ENCODE measurements around the gene PAK1.
"Not testable (repeated sequence)": the region's sequence is repeated elsewhere in the genome, so short reads cannot be mapped to it uniquely, and the experiment has no call there.

PAK1 gene

GRCh38 chr11:77502346-77502905, 28.5 kb upstream of the PAK1 start:
- H3K36me3 ChIP-seq (ENCODE audit: insufficient read depth, low read length), result no peaks in the 10 kb centered on the region
- no peaks in the 10 kb centered on the region; the same call in 1 of the 2 replicates for H3K4me1 ChIP-seq (ENCODE audit: insufficient read depth, low read length)
- no peak overlapping the region for H3K9ac ChIP-seq (ENCODE audit: low read depth, low read length)
- H3K9me3 ChIP-seq (ENCODE audit: control insufficient read depth, insufficient read depth, low read length), result no peaks in the 10 kb centered on the region

- Histone ChIP-seq H3K9ac (ENCODE audit: low read depth, low read length) (no peak overlapping the region), H3K9me3 (ENCODE audit: control insufficient read depth, insufficient read depth, low read length) (no peaks in the 10 kb centered on the region), H3K4me1 (ENCODE audit: insufficient read depth, low read length) (no peaks in the 10 kb centered on the region; the same call in 1 of the 2 replicates), H3K36me3 (ENCODE audit: insufficient read depth, low read length) (no peaks in the 10 kb centered on the region)
Observed at GRCh38 chr11:77501758-77502157, 27.9 kb upstream of the PAK1 start.

GRCh38 chr11:77497368-77497767, 23.5 kb upstream of the PAK1 start:
- no peaks in the 10 kb centered on the region for H3K36me3 ChIP-seq (ENCODE audit: insufficient read depth, low read length)
- no peak overlapping the region for H3K9ac ChIP-seq (ENCODE audit: low read depth, low read length)
- H3K9me3 ChIP-seq (ENCODE audit: control insufficient read depth, insufficient read depth, low read length), result no peaks in the 10 kb centered on the region
- H3K4me1 ChIP-seq (ENCODE audit: insufficient read depth, low read length), result no peaks in the 10 kb centered on the region; the same call in 1 of the 2 replicates

GRCh38 chr11:77495526-77495925, 21.6 kb upstream of the PAK1 start:
- Histone ChIP-seq H3K36me3 (ENCODE audit: insufficient read depth, low read length) (no peaks in the 10 kb centered on the region), H3K9me3 (ENCODE audit: control insufficient read depth, insufficient read depth, low read length) (no peaks in the 10 kb centered on the region), H3K9ac (ENCODE audit: low read depth, low read length) (no peak overlapping the region), H3K4me1 (ENCODE audit: insufficient read depth, low read length) (no peaks in the 10 kb centered on the region)

GRCh38 chr11:77490035-77490434, 16.1 kb upstream of the PAK1 start:
- not testable (repeated sequence) for H3K9me3 ChIP-seq (ENCODE audit: control insufficient read depth, insufficient read depth, low read length)

GRCh38 chr11:77487790-77488189, 13.9 kb upstream of the PAK1 start:
- peaks cover 4% of the 10 kb centered on the region; the same call in 1 of the 2 replicates for H3K9me3 ChIP-seq (ENCODE audit: control insufficient read depth, insufficient read depth, low read length)
- no peak overlapping the region for H3K9ac ChIP-seq (ENCODE audit: low read depth, low read length)
- H3K36me3 ChIP-seq (ENCODE audit: insufficient read depth, low read length), result no peaks in the 10 kb centered on the region
- no peaks in the 10 kb centered on the region for H3K4me1 ChIP-seq (ENCODE audit: insufficient read depth, low read length)

More at GRCh38 chr11:77490035-77490434, 16.1 kb upstream of the PAK1 start:
- H3K36me3 ChIP-seq (ENCODE audit: insufficient read depth, low read length); H3K4me1 ChIP-seq (ENCODE audit: insufficient read depth, low read length); H3K9ac ChIP-seq (ENCODE audit: low read depth, low read length): not testable (repeated sequence)

GRCh38 chr11:77479746-77480352, 6.0 kb upstream of the PAK1 start:
- H3K36me3 ChIP-seq (ENCODE audit: insufficient read depth, low read length), result no peaks in the 10 kb centered on the region
- H3K9me3 ChIP-seq (ENCODE audit: control insufficient read depth, insufficient read depth, low read length), result no peaks in the 10 kb centered on the region
- no peak overlapping the region for H3K9ac ChIP-seq (ENCODE audit: low read depth, low read length)
- H3K4me1 ChIP-seq (ENCODE audit: insufficient read depth, low read length), result peaks cover 17% of the 10 kb centered on the region

GRCh38 chr11:77475206-77475605, 1.3 kb upstream of the PAK1 start:
- Histone ChIP-seq H3K36me3 (ENCODE audit: insufficient read depth, low read length) (no peaks in the 10 kb centered on the region), H3K9ac (ENCODE audit: low read depth, low read length) (no peak overlapping the region), H3K9me3 (ENCODE audit: control insufficient read depth, insufficient read depth, low read length) (no peaks in the 10 kb centered on the region), H3K4me1 (ENCODE audit: insufficient read depth, low read length) (peaks cover 24% of the 10 kb centered on the region)

GRCh38 chr11:77474684-77475060, 778 bp upstream of the PAK1 start:
- no peaks in the 10 kb centered on the region for H3K9me3 ChIP-seq (ENCODE audit: control insufficient read depth, insufficient read depth, low read length)
- no peaks in the 10 kb centered on the region for H3K36me3 ChIP-seq (ENCODE audit: insufficient read depth, low read length)
- peaks cover 24% of the 10 kb centered on the region for H3K4me1 ChIP-seq (ENCODE audit: insufficient read depth, low read length)
- H3K9ac ChIP-seq (ENCODE audit: low read depth, low read length), result peak overlapping the region; percentile 60

- no peaks in the 10 kb centered on the region for H3K36me3 ChIP-seq (ENCODE audit: insufficient read depth, low read length)
- H3K4me1 ChIP-seq (ENCODE audit: insufficient read depth, low read length), result peaks cover 28% of the 10 kb centered on the region
- H3K9ac ChIP-seq (ENCODE audit: low read depth, low read length), result peak overlapping the region; percentile 84
- H3K9me3 ChIP-seq (ENCODE audit: control insufficient read depth, insufficient read depth, low read length), result no peaks in the 10 kb centered on the region
Observed at GRCh38 chr11:77472991-77473800, 698 bp downstream of the PAK1 start.

GRCh38 chr11:77471558-77472193, 2.2 kb downstream of the PAK1 start:
- Histone ChIP-seq H3K9me3 (ENCODE audit: control insufficient read depth, insufficient read depth, low read length) (no peaks in the 10 kb centered on the region), H3K9ac (ENCODE audit: low read depth, low read length) (peak overlapping the region; percentile 84), H3K4me1 (ENCODE audit: insufficient read depth, low read length) (peaks cover 44% of the 10 kb centered on the region), H3K36me3 (ENCODE audit: insufficient read depth, low read length) (no peaks in the 10 kb centered on the region)

GRCh38 chr11:77470971-77471370, 2.9 kb downstream of the PAK1 start:
- peaks cover 38% of the 10 kb centered on the region for H3K4me1 ChIP-seq (ENCODE audit: insufficient read depth, low read length)

GRCh38 chr11:77470504-77470903, 3.4 kb downstream of the PAK1 start:
- Histone ChIP-seq H3K4me1 (ENCODE audit: insufficient read depth, low read length) (peaks cover 38% of the 10 kb centered on the region), H3K9ac (ENCODE audit: low read depth, low read length) (peak overlapping the region; percentile 84), H3K36me3 (ENCODE audit: insufficient read depth, low read length) (no peaks in the 10 kb centered on the region), H3K9me3 (ENCODE audit: control insufficient read depth, insufficient read depth, low read length) (no peaks in the 10 kb centered on the region)

More at GRCh38 chr11:77470971-77471370, 2.9 kb downstream of the PAK1 start:
- no peaks in the 10 kb centered on the region for H3K9me3 ChIP-seq (ENCODE audit: control insufficient read depth, insufficient read depth, low read length)
- H3K9ac ChIP-seq (ENCODE audit: low read depth, low read length), result peak overlapping the region; percentile 84
- H3K36me3 ChIP-seq (ENCODE audit: insufficient read depth, low read length), result no peaks in the 10 kb centered on the region

GRCh38 chr11:77468527-77468926, 5.4 kb downstream of the PAK1 start:
- H3K9ac ChIP-seq (ENCODE audit: low read depth, low read length), result no peak overlapping the region

More at GRCh38 chr11:77468527-77468926, 5.4 kb downstream of the PAK1 start:
- Histone ChIP-seq H3K9me3 (ENCODE audit: control insufficient read depth, insufficient read depth, low read length) (no peaks in the 10 kb centered on the region), H3K4me1 (ENCODE audit: insufficient read depth, low read length) (peaks cover 53% of the 10 kb centered on the region), H3K36me3 (ENCODE audit: insufficient read depth, low read length) (no peaks in the 10 kb centered on the region)

Data from ES-I3 (cell line).